H9 (cell line): ENCODE data around the gene TMEM119. TPM values are rescaled to one million over a fixed set of nuclear protein-coding genes. Genes with fewer than 3 reads are reported as not detected.

ENCODE experiments used
- DNase-seq: peaks from one replicate; pipeline ENCODE4 v3.0.0-alpha.2; 2017
- H2AFZ ChIP-seq: one replicate; pipeline ENCODE4 v1.6.1; 2013; ENCODE audit warnings: mild to moderate bottlenecking, low read length, control low read depth, moderate library complexity
- H2AK5ac ChIP-seq: 2 replicates; pipeline ENCODE4 v1.6.1; 2013; ENCODE audit warnings: low read length, control low read depth, mixed read lengths; ENCODE audit not compliant: insufficient read length
- H2BK120ac ChIP-seq: one replicate; pipeline ENCODE4 v1.6.1; 2013; ENCODE audit warnings: low read depth, mild to moderate bottlenecking, low read length, control low read depth, inconsistent platforms; ENCODE audit not compliant: poor library complexity, severe bottlenecking
- H2BK12ac ChIP-seq: 2 replicates; pipeline ENCODE4 v1.6.1; 2013; ENCODE audit warnings: low read length, control low read depth, mixed read lengths, low read depth; ENCODE audit not compliant: insufficient read length
- H2BK15ac ChIP-seq: 2 replicates; pipeline ENCODE4 v1.6.1; 2013; ENCODE audit warnings: low read depth, low read length, control low read depth
- H2BK20ac ChIP-seq: one replicate; pipeline ENCODE4 v1.6.1; 2013; ENCODE audit warnings: low read depth, mild to moderate bottlenecking, low read length, control low read depth, inconsistent platforms; ENCODE audit not compliant: poor library complexity, severe bottlenecking
- H2BK5ac ChIP-seq: 2 replicates; pipeline ENCODE4 v1.6.1; 2013; ENCODE audit warnings: low read length, control low read depth, mixed read lengths; ENCODE audit not compliant: insufficient read length
- H3K14ac ChIP-seq: 2 replicates; pipeline ENCODE4 v1.6.1; 2013; ENCODE audit warnings: low read length, control low read depth; ENCODE audit not compliant: insufficient read depth
- H3K18ac ChIP-seq: 2 replicates; pipeline ENCODE4 v1.6.1; 2013; ENCODE audit warnings: low read depth, mild to moderate bottlenecking, mixed read lengths, low read length, control low read depth; ENCODE audit not compliant: insufficient read length
- H3K23ac ChIP-seq: 2 replicates; pipeline ENCODE4 v1.6.1; 2013; ENCODE audit warnings: low read length, control low read depth, mixed read lengths, low read depth; ENCODE audit not compliant: insufficient read length
- H3K23me2 ChIP-seq: 2 replicates; pipeline ENCODE4 v1.6.1; 2013; ENCODE audit warnings: low read depth, mild to moderate bottlenecking, mixed read lengths, low read length, control low read depth; ENCODE audit not compliant: insufficient read length, poor library complexity, severe bottlenecking
- H3K27ac ChIP-seq: 2 replicates; pipeline ENCODE4 v1.5.1; 2013; ENCODE audit warnings: low read length, control low read depth, mixed read lengths, low read depth; ENCODE audit not compliant: insufficient read length
- H3K27me3 ChIP-seq: 2 replicates; pipeline ENCODE4 v1.6.1; 2013; ENCODE audit warnings: low read length, control low read depth, inconsistent platforms; ENCODE audit not compliant: insufficient read depth
- H3K4ac ChIP-seq: 2 replicates; pipeline ENCODE4 v1.6.1; 2013; ENCODE audit warnings: low read depth, mild to moderate bottlenecking, control low read depth, inconsistent platforms, low read length, moderate library complexity
- H3K4me1 ChIP-seq: 2 replicates; pipeline ENCODE4 v1.6.1; 2013; ENCODE audit warnings: low read length, control low read depth, inconsistent platforms; ENCODE audit not compliant: insufficient read depth
- H3K4me2 ChIP-seq: 2 replicates; pipeline ENCODE4 v1.6.1; 2013; ENCODE audit warnings: low read length, control low read depth, mixed read lengths; ENCODE audit not compliant: insufficient read length, insufficient read depth
- H3K56ac ChIP-seq: 2 replicates; pipeline ENCODE4 v1.6.1; 2013; ENCODE audit warnings: low read depth, mild to moderate bottlenecking, mixed read lengths, low read length, control low read depth; ENCODE audit not compliant: insufficient read length
- H3K79me1 ChIP-seq: 2 replicates; pipeline ENCODE4 v1.6.1; 2013; ENCODE audit warnings: low read depth, mild to moderate bottlenecking, moderate library complexity, low read length, control low read depth, inconsistent platforms; ENCODE audit not compliant: insufficient read depth, poor library complexity, severe bottlenecking
- H3K79me2 ChIP-seq: 2 replicates; pipeline ENCODE4 v1.6.1; 2013; ENCODE audit warnings: low read length, control low read depth, inconsistent platforms; ENCODE audit not compliant: insufficient read depth
- H3K9ac ChIP-seq: 2 replicates; pipeline ENCODE4 v1.6.1; 2013; ENCODE audit warnings: low read length, control low read depth, mixed read lengths; ENCODE audit not compliant: insufficient read length; ENCODE audit errors: extremely low read depth
- H3K9me3 ChIP-seq: one replicate; pipeline ENCODE4 v1.6.1; 2013; ENCODE audit warnings: low read depth, low read length, inconsistent platforms; ENCODE audit not compliant: control insufficient read depth
- H3T11ph ChIP-seq: one replicate; pipeline ENCODE4 v1.6.1; 2013; ENCODE audit warnings: mild to moderate bottlenecking, low read length, control low read depth, inconsistent platforms
- H4K20me1 ChIP-seq: one replicate; pipeline ENCODE4 v1.6.1; 2013; ENCODE audit not compliant: control insufficient read depth, insufficient read length, insufficient read depth
- H4K5ac ChIP-seq: 2 replicates; pipeline ENCODE4 v1.6.1; 2013; ENCODE audit warnings: low read depth, mild to moderate bottlenecking, mixed read lengths, low read length, control low read depth; ENCODE audit not compliant: insufficient read length
- H4K8ac ChIP-seq: replicated peaks from 2 replicates; pipeline ENCODE4 v1.6.1; 2013; ENCODE audit warnings: low read length, control low read depth, mixed read lengths, low read depth; ENCODE audit not compliant: insufficient read length
- H4K91ac ChIP-seq: 2 replicates; pipeline ENCODE4 v1.6.1; 2013; ENCODE audit warnings: low read depth, mild to moderate bottlenecking, moderate library complexity, mixed read lengths, low read length, control low read depth; ENCODE audit not compliant: insufficient read length
- H3K27ac Mint-ChIP-seq, 3 experiments: 2 replicates in 2 of 3; 3 replicates in 1 of 3; pipeline ENCODE4 v1.8.0; 2020 to 2021; ENCODE audit warnings: mixed read lengths in 3 of 3, mild to moderate bottlenecking in 1 of 3, moderate library complexity in 1 of 3
- H3K27me3 Mint-ChIP-seq: 2 replicates; pipeline ENCODE4 v1.8.0; 2021; ENCODE audit warnings: low read depth, mild to moderate bottlenecking, moderate library complexity, mixed read lengths
- H3K36me3 Mint-ChIP-seq, 3 experiments: 2 replicates in 2 of 3; 3 replicates in 1 of 3; pipeline ENCODE4 v1.8.0; 2020 to 2021; ENCODE audit warnings: low read depth in 3 of 3, mixed read lengths in 3 of 3; ENCODE audit not compliant: insufficient read depth in 1 of 3
- H3K4me1 Mint-ChIP-seq, 2 experiments: 2 replicates each; pipeline ENCODE4 v1.8.0; 2020; ENCODE audit warnings: mixed read lengths in 2 of 2
- H3K4me3 Mint-ChIP-seq, 2 experiments: 2 replicates in 1 of 2; 3 replicates in 1 of 2; pipeline ENCODE4 v1.8.0; 2020 to 2021; ENCODE audit warnings: mild to moderate bottlenecking in 2 of 2, mixed read lengths in 2 of 2, moderate library complexity in 1 of 2
- H3K9me3 Mint-ChIP-seq, 2 experiments: 2 replicates in 1 of 2; 3 replicates in 1 of 2; pipeline ENCODE4 v1.8.0; 2020; ENCODE audit warnings: mild to moderate bottlenecking in 2 of 2, mixed read lengths in 2 of 2, moderate library complexity in 1 of 2
- CTCF ChIP-seq: fragments of 200-600 bp; sonication (generic); conservative IDR thresholded peaks from 3 replicates; pipeline ENCODE4 v1.8.0; 2021; ENCODE audit warnings: antibody characterized with exemption, mild to moderate bottlenecking
- WGBS: extraction: QIAGEN DNeasy Blood & Tissue Kit; methylation state at CpG from one replicate; pipeline ENCODE4 v1.1.7; 2013; ENCODE audit warnings: missing lambda C conversion rate, low lambda C conversion rate, mixed read lengths; ENCODE audit not compliant: insufficient read length; ENCODE audit errors: extremely low coverage; 5-methylcytosine and 5-hydroxymethylcytosine counted together
- total RNA-seq: library from RNA; stranded (reverse); gene quantifications from 2 replicates; pipeline ENCODE4 v1.2.1, GENCODE V29; 2021

Gene TMEM119
- total RNA-seq, 1 experiment from 2014 or later, result not detected

GRCh38 chr12:108578813-108579212 is 19.1 kb downstream of the TMEM119 start:
- H4K20me1 ChIP-seq, result no peaks in the 10 kb centered on the region
- no peaks in the 10 kb centered on the region for H3K79me1 ChIP-seq
- no peaks in the 10 kb centered on the region for H3K79me2 ChIP-seq
- no peak overlapping the region for H2BK5ac ChIP-seq
- H4K91ac ChIP-seq, result no peak overlapping the region
- peaks cover 4 to 11% (median 4%) of the 10 kb centered on the region in 3 experiments; a peak in 5 of 7 replicates for H3K36me3 Mint-ChIP-seq
- no peak overlapping the region for H2BK120ac ChIP-seq
- H3K4me2 ChIP-seq, result no peak overlapping the region
- H3K4me1 ChIP-seq, result no peaks in the 10 kb centered on the region
- H3K56ac ChIP-seq, result no peak overlapping the region
- no peak overlapping the region for H4K5ac ChIP-seq
- no peak overlapping the region for H2BK12ac ChIP-seq
- no peak overlapping the region for H3K14ac ChIP-seq
- H3K27me3 ChIP-seq, result no peaks in the 10 kb centered on the region
- H3K27me3 Mint-ChIP-seq, result peaks cover 6% of the 10 kb centered on the region
- no peak overlapping the region for H4K8ac ChIP-seq
- no peak overlapping the region; a peak in 1 of 5 replicates for H3K4me3 Mint-ChIP-seq
- 100% methylated on average over 2 of the region's 3 CpGs for WGBS
- H3K9me3 ChIP-seq, result no peaks in the 10 kb centered on the region
- H2AFZ ChIP-seq, result no peak overlapping the region
- H3K9me3 Mint-ChIP-seq, result peaks cover 9 to 10% of the 10 kb centered on the region in 2 experiments
- no peak overlapping the region for H3K27ac Mint-ChIP-seq
- no peak for DNase-seq
- H3T11ph ChIP-seq, result no peak overlapping the region
- H3K23me2 ChIP-seq, result no peaks in the 10 kb centered on the region
- no peak overlapping the region for H3K9ac ChIP-seq
- no peak overlapping the region for H3K18ac ChIP-seq
- H3K27ac ChIP-seq, result no peak overlapping the region
- no peak overlapping the region for H3K4ac ChIP-seq
- H3K4me1 Mint-ChIP-seq, result 0 out of 4 replicates have a peak, but pooled peaks cover 0 to 3% of the 10 kb centered on the region in 2 experiments
- no peak overlapping the region for H3K23ac ChIP-seq
- no peak overlapping the region for H2AK5ac ChIP-seq
- H2BK20ac ChIP-seq, result no peak overlapping the region
- H2BK15ac ChIP-seq, result no peak overlapping the region
- no peak for TF ChIP-seq CTCF
